Right ventricle myocardium superior (tissue), 1 donor: ENCODE data around the gene GCDH. TPM values are rescaled to one million over a fixed set of nuclear protein-coding genes. Genes with fewer than 3 reads are reported as not detected.
"Not testable (repeated sequence)": the region's sequence is repeated elsewhere in the genome, so short reads cannot be mapped to it uniquely, and the experiment has no call there.

Experiments
- ATAC-seq: fragments of 200-7000 bp; cut with Tn5 transposase; one replicate; pipeline ENCODE4 v1.9.1; 2020; ENCODE audit warnings: mild to moderate bottlenecking; ENCODE audit not compliant: poor library complexity
- DNase-seq: peaks from one replicate; pipeline ENCODE4 v3.0.0-alpha.2; 2020
- intact Hi-C: fragments of 100-400 bp; cut with DNase I; formaldehyde crosslinking; loops from one replicate; pipeline ENCODE4 v1.11.2; 2022
- total RNA-seq: library from RNA; stranded (reverse); fragmentation: NEBNext Ultra II Directional; extraction: Animal tissue kit (Norgen Biotek cat#: 25700); gene quantifications from one replicate; pipeline ENCODE4 v1.2.1, GENCODE V29; 2021
- donor health status: DM: no; HTN: yes; CAD: no; lungs with severe emphysema.

Gene GCDH
- total RNA-seq, 1 donor from 2014 or later: 39.5 TPM

DNA sequence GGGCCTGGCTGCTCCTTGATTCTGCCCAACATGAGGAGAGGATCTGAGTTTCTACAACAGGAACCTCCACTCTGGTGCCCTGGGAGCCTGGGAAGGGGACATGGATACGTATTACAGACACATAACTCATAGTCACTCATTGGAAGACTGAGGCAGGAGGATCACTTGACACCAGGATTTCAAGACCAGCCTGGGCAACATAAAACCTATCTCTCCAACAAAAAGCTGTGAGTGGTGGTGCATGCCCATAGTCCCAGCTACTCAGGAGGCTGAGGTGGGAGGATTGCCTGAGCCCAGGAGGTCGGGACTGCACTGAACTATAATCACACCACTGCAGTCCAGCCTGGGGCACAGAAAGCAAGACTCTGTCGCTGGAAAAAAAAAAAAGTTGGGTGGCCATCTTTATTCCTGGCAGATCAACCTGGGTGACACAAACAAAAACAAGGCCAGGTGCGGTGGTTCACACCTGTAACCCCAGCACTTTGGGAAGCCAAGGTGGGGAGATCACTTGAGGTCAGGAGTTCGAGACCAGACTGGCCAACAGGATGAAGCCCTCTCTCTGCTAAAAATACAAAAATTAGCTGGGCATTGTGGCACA is 2.9 kb upstream of the GCDH start:
- intact Hi-C loops: no loop called here
- ATAC-seq (no peak), DNase-seq (no peak)

GRCh38 chr19:12890299-12890786 is 617 bp upstream of the GCDH start:
- ATAC-seq, intact Hi-C loops, DNase-seq: not testable (repeated sequence)

- no peak for DNase-seq
- no peak for ATAC-seq
- intact Hi-C loops: no loop called here
Observed at GRCh38 chr19:12891553-12892021, 627 bp downstream of the GCDH start.

- DNase-seq: no peak
- ATAC-seq: no peak
- intact Hi-C loops: no loop called here
Observed at GRCh38 chr19:12893582-12893981, 2.6 kb downstream of the GCDH start.

GRCh38 chr19:12896460-12896859 is 5.5 kb downstream of the GCDH start:
- ATAC-seq: no peak
- DNase-seq: no peak
- intact Hi-C loops: no loop called here

DNA sequence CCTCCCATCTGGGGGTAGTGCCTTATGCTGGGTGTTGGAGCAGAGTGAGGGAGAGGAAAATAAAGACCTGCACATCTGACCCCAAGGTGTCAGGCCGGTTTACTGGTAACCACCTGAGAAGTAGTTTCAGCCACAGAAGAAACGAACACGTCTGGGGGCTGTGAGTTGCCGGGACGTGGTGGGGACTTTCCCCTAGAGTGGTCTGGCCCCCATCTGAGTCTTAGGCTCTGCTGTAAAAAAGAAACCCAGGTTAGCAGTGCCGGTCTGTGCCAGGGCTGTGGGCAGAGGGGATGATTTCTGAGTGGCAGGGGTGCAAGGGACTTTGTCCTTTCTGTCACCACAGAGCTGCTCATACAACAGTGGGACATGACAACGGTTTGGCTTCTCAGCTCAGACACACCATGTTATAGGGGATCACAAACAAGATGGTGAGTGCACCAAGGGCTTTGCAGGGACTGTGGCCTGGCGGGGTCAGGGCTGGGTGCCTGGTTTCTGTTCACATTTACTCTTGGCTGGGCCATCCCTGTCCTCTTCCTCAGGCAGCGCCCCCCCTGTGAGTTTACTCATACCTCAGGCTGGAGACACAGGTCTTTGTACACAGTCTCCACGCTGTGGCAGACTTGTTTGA is 9.0 kb downstream of the GCDH start:
- ATAC-seq (no peak), DNase-seq (no peak)
- intact Hi-C loops: no loop called here

- intact Hi-C loops: no loop called here
- DNase-seq (no peak), ATAC-seq (no peak)
Observed at GRCh38 chr19:12907166-12907565, 16.2 kb downstream of the GCDH start.

DNA sequence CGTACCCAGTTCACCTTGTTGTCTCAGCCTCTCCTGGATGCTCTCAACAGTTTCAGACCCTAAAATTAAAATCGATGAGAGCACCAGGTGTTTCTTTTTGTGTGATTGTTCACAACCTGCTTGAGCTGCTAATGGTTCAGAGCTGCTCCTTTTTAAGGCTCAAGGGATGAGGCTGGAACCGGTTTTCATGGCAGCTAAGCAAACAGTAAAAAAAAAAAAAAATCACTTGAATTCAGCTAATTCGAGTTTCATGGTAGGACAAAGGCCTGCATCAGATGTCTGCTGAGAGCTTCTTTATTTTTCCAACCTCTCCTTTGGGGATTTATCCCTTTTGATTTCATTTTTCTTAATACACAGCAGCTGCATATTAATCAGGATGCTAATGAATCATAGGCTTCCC is 21.6 kb downstream of the GCDH start:
- DNase-seq (no peak), ATAC-seq (no peak)
- intact Hi-C loops: no loop called here

DNA sequence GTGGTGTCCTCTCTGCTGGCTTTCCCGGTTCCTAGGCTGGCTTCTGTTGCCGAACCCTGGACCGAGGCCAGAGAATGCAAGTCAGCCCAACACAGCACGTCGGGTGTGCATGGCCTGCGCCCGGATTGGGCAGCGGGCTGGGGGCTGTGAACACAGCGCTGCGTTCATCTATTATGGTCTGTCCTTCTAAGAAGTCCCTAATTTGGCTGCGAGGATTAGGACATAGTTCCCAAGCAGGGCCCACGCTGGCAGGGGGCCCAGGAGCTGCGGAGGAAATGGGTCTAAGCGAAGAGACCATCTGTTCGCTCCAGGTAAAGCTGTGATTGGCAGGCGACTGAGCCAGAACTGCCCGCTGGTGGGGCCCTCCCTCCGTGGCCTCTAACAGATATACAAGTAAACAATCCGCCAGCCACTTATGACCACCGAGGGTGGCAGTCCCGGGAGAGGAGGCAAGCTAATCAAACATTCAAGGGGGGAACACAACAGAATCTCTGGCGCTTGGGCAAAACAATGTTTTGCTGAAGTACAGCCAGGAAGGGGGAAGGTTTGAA is 22.1 kb downstream of the GCDH start:
- intact Hi-C loops: no loop called here
- ATAC-seq: peak; percentile 88
- DNase-seq: peak; percentile 87

DNA sequence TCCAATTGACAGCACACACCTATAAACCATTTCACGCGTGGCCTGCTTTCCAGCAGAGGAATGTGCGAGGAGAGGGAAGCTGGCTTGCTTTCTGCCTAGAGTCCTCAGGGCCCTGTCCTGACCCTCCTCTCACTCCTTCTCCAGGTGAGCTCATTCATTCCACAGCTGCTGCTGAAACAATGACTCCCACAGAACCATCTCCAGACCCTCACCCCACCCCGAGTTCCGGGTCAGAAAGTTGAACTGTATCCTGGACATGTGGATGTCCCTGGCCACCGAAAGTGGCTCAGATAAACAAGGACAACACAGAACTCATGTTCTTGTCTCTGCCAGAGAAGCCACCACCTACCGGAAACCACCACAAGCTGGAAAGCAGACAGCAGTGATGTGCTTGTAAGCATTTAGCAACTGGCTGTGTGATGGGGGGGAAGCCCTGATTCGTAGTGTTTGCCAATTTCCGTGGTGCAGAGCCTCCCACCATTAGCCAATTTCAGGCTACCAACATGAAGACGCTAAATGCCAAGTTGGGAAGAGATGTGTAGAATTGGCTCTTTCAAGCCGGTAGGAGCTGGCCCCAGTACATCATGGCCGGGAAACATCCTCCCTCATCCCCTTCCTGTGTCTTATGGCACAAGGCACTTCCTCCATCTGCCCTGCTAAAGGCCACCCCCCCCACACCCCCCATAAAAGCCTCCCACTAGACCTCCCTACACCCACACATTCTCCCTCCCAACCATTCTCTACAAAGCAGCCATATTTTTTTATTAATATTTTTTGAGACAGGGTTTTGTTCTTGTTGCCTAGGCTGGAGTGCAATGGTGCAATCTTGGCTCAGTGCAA is 23.1 kb downstream of the GCDH start:
- DNase-seq (no peak), ATAC-seq (peak; percentile 10)
- intact Hi-C loops: no loop called here

- intact Hi-C loops: not testable (repeated sequence)
Observed at GRCh38 chr19:12915860-12916259, 24.9 kb downstream of the GCDH start.

GRCh38 chr19:12918253-12918652 is 27.3 kb downstream of the GCDH start:
- intact Hi-C loops: no loop called here

More at GRCh38 chr19:12915860-12916259, 24.9 kb downstream of the GCDH start:
- not testable (repeated sequence) for DNase-seq, ATAC-seq

DNA sequence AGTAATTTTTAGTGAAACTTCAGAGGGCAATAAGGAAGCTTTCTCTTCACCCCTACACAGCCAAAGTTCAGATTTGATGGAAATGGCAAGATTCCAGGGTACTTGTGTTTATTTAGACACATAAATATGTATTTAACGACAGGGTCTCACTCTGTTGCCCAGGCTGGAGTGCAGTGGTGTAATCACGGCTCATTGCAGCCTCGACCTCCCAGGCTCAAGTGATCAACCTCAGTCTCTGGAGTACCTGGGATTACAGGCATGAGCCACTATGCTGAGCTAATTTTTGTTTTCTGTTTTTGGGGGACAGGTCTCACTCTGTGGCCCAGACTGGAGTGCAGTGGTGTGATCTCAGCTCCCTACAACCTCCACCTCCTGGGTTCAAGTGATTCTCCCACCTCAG is 30.1 kb downstream of the GCDH start:
- intact Hi-C loops: no loop called here
- ATAC-seq (no peak), DNase-seq (no peak)

More at GRCh38 chr19:12918253-12918652, 27.3 kb downstream of the GCDH start:
- ATAC-seq: no peak
- DNase-seq: no peak

GRCh38 chr19:12922959-12923358 is 32.0 kb downstream of the GCDH start:
- DNase-seq (no peak), ATAC-seq (no peak)
- intact Hi-C loops: no loop called here

- DNase-seq (no peak), ATAC-seq (no peak)
- intact Hi-C loops: no loop called here
Observed at GRCh38 chr19:12924621-12925310, 33.8 kb downstream of the GCDH start.

GRCh38 chr19:12930002-12930645 is 39.2 kb downstream of the GCDH start:
- DNase-seq (no peak), ATAC-seq (no peak)
- intact Hi-C loops: no loop called here

DNA sequence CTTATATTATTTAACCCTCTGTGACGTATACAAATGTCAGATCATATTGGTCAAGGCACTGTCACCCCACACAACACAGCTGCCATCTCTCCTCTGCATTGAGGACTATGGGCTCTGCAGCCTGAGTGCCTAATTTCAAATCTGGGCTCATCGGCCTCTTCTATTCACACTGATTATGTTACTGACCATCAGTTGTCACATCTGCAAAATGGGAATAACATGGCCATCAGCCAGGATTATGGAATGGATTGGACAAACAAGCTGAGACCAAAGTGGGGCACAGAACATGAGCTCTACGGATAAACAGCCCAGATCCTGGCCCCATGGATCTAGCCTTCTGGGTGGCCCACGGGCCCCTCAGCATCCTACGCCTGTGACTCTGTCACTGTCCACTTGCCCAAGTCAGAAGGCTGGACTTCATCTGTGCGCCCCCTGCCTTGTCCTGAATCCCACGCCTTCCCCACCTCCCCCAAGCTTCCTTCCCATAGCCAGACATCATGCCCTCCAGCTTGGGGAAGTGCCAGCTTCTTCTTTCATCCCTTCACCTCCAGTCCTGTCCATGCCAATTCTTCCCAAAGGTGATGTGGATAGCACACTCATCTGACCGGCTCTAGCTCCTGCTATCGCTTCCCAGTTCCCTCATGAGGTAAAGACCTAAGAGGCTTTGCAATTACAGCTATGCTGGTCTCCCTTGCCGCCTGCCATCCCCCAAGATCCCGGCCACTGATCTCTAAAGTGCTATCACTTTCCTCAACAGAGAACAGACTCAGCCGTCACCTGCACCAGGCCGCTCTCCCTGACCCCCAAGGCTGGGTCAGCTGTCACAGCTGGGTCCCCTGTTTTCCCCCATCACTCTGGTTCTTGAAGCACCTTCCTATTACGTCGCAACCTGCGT is 41.7 kb downstream of the GCDH start:
- intact Hi-C loops: no loop called here
- no peak for DNase-seq
- ATAC-seq: no peak
